AG09309 (cell line): ENCODE data around the gene LRRC45.

Experiments
- DNase-seq: peaks from one replicate; pipeline ENCODE4 v3.0.0-alpha.2; 2010; ENCODE audit warnings: low read depth
- H3K4me3 ChIP-seq: 2 replicates; pipeline ENCODE4 v1.5.1; 2011; ENCODE audit warnings: mild to moderate bottlenecking, low read depth, low read length, moderate library complexity; ENCODE audit not compliant: control insufficient read depth
- TF ChIP-seq, protein P1 (sequence below): IDR thresholded peaks from 2 replicates; pipeline ENCODE4 v1.5.1; 2011; ENCODE audit warnings: mild to moderate bottlenecking, low read depth, low read length, inconsistent platforms; ENCODE audit not compliant: insufficient read depth, control insufficient read depth; ENCODE audit errors: missing control alignments

Gene LRRC45

DNA sequence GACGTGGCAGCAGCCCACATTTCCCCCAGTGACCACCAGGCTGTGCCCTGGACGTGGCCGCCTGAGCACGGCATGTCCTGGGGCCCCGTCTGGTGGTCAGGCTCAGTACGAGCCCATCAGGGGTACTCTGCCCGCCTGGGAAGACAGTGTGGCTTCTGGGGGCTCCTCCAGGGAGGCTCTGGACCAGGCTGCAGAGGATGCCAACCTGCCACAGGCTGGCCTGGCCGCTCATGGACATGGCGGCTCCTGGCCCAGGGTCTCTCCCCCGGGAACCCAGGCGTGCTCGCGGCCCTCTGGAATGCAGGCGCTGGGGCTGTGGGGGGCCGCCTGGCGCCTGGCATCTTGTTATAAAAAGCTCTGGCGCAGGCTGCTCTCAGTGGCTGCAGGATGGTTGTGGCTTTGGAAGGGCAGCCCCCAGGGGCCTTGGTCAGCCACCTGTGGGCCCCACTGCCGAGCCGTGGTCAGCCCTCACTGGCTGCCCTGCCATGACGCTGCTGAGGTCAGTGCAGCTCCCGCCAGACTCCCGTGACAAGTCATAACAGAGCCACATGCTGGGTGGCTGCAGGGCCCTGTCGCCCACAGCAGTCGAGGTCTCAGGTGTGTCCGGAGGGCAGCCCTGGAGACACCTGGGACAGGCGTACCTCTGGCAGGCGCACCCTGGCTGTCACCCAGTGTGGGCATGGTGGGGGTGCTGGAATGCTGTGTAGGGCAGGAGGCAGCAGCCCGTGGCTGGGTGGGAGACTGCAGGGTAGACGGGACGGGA lies 15.4 kb upstream of the LRRC45 start:
- no peak overlapping the region for H3K4me3 ChIP-seq
- no peak for DNase-seq
- TF ChIP-seq, protein P1, sequence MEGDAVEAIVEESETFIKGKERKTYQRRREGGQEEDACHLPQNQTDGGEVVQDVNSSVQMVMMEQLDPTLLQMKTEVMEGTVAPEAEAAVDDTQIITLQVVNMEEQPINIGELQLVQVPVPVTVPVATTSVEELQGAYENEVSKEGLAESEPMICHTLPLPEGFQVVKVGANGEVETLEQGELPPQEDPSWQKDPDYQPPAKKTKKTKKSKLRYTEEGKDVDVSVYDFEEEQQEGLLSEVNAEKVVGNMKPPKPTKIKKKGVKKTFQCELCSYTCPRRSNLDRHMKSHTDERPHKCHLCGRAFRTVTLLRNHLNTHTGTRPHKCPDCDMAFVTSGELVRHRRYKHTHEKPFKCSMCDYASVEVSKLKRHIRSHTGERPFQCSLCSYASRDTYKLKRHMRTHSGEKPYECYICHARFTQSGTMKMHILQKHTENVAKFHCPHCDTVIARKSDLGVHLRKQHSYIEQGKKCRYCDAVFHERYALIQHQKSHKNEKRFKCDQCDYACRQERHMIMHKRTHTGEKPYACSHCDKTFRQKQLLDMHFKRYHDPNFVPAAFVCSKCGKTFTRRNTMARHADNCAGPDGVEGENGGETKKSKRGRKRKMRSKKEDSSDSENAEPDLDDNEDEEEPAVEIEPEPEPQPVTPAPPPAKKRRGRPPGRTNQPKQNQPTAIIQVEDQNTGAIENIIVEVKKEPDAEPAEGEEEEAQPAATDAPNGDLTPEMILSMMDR, result no peak

DNA sequence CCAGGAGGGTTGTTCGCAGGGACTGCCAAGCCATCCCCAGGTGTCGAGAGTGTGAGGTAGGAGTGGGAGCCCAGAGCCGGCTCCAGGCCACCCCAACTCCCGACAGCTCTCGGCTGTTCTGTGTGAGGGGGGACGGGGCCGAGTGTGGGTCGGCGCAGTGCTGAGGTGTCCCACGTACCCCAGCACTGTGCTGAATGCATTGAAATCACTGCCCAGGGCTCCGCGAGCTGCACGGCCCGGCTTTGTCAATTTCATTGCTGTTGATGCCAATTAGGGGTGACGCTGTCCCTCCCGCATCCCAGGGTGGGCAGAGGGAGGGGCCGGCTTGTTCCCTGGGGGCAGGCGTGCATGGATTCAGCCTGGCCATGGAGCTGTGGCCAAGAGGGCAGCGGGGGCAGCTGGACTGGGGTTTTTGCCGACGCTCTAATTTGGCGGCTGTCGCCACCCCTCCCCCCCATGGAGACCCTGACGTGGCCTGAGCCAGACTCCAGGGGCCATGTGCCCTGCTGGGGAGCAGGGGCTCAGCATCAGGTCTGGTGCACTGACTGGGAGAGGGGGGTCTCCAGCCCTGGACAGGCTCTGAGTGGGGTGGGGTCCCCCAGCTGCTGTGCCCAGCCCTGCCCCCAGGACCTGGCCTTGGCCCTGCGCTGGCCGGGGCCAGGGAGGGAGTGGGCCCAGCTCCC lies 14.7 kb upstream of the LRRC45 start:
- no peak overlapping the region for H3K4me3 ChIP-seq

DNA sequence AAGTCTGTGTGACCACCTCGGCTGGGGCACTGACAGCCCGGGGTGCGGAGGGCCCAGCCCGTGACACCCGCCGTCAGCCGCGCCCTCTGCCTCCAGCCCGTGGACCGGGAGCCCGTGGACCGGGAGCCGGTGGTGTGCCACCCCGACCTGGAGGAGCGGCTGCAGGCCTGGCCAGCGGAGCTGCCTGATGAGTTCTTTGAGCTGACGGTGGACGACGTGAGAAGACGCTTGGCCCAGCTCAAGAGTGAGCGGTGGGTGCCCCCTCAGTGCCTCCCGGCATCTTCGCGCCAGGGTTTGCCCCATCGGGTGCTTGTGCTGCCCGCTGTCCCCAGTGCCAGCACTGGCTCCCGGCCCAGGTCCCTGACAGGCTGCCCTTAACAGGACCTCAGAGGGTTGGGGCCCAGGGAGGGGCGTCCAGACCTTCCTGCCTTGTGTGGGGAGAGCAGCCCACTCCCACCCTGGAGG lies 14.1 kb upstream of the LRRC45 start:
- no peak for DNase-seq
- TF ChIP-seq, protein P1, result no peak

More for the DNA sequence above, 14.7 kb upstream of the LRRC45 start:
- DNase-seq, result no peak
- TF ChIP-seq, protein P1, result no peak

DNA sequence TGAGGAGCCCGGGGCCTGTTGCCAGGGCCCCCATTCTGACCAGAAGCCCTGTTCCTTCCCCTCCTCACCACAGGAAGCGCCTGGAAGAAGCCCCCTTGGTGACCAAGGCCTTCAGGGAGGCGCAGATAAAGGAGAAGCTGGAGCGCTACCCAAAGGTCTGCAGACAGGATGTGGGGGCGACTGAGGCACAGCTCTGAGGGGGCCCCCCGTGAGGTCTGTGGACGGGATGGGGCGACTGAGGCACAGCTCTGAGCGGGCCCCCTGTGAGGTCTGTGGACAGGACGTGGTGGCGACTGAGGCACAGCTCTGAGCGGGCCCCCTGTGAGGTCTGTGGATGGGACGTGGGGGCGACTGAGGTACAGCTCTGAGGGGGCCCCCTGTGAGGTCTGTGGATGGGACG lies 13.7 kb upstream of the LRRC45 start:
- TF ChIP-seq, protein P1, result no peak
- no peak overlapping the region for H3K4me3 ChIP-seq
- no peak for DNase-seq

More for the DNA sequence above, 14.1 kb upstream of the LRRC45 start:
- no peak overlapping the region for H3K4me3 ChIP-seq

DNA sequence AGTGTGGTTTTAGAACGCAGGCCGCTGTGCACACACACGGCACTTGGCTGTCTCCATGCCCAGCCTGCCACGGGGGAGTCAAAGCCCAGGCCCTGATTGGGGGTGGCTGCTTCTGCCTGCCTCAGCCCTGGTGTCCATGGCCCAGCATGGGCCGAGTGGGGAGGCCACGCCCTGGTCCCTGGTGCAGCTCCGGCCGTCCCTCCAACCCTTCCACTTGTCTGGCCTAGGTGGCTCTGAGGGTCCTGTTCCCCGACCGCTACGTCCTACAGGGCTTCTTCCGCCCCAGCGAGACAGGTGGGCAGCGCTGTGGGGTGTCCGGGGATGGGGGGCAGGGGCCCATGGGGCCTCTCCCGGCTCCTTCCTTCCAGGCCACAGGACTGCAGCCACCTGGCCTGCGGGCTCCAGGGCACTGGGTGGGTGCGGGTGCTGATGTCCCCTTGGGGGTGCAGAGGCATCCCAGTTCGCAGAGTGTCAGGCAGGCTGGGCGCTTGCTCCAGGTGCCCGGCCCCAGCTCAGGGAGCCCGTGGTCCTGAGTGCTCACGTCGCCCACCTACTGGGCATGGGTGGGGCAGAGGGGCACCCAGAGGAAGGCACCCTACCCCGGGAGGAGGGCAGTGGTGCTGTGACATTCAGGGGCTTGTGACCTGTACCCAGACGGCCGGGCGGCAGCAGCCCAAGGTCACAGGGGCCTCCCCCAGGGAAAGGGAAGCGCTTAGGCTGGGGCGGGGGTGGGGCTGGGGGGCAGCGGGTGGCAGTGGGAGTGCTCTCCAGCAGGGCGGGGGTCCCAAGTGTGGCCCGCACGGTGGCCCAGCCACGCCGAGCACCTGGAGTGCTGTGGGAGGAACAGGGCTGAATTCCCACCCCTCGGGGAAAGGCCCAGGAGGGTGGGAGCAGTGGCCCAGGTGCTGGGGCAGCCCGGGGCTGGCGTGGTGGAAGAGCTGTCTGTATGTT lies 12.3 kb upstream of the LRRC45 start:
- no peak overlapping the region for H3K4me3 ChIP-seq
- TF ChIP-seq, protein P1, result no peak
- no peak for DNase-seq

DNA sequence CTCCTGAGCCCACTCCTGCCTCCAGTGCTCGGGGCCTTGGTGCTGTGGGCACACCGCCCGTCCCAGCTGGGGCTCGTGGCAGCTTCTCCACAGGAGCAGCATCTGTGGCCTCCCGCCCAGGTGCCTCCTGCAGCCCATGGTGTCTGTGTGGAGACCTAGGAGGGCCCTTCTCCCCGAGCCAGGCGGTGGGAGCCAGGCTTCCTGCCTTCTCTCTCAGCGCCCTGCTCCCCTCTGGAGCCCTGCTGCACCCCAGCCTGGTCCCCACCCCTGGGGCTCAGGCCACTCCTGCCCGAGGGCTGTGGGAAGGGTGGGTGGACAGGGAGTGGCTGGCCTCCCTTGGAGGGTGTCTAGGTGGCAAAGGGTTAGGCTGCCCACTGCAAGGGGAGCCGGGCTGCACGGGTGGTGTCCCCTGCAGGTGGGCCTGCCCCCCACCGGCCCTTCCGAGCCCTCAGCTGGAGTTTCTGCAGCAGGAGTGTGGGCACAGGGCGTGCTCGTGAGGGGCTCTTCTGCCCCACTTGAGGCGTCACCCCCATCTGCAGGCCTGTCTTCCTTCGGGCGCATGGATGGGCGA lies 11.4 kb upstream of the LRRC45 start:
- no peak overlapping the region for H3K4me3 ChIP-seq
- DNase-seq, result no peak
- TF ChIP-seq, protein P1, result no peak
